HG02678 (cell line): Measurements from ENCODE around the gene STRAP.
A peak's percentile ranks its signal among the peaks of the same experiment; 100 is the strongest.
"Not testable (repeated sequence)": the region's sequence is repeated elsewhere in the genome, so short reads cannot be mapped to it uniquely, and the experiment has no call there.

Experiments used
- ATAC-seq: cut with Tn5 transposase; IDR thresholded peaks from one replicate; pipeline ENCODE4 v1.9.1; 2021; ENCODE audit warnings: mild to moderate bottlenecking, moderate library complexity; ENCODE audit not compliant: unreplicated experiment

Gene STRAP

DNA sequence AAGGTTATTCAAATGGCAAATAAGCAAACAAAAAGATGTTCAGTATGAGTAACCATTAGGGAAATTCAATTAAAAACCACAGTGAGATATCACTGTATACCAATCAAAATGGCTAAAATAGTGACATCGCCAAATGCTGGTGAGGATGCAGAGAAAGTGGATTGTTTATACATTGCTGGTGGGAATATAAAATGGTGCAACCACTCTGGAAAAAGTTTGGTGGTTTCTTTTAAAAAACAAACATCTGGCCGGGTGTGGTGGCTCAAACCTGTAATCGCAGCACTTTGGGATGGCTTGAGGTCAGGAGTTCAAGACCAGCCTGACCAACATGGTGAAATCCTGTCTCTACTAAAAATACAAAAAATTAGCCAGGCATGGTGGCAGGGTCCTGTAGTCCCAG, 14.0 kb upstream of the STRAP start:
- no peak for ATAC-seq

DNA sequence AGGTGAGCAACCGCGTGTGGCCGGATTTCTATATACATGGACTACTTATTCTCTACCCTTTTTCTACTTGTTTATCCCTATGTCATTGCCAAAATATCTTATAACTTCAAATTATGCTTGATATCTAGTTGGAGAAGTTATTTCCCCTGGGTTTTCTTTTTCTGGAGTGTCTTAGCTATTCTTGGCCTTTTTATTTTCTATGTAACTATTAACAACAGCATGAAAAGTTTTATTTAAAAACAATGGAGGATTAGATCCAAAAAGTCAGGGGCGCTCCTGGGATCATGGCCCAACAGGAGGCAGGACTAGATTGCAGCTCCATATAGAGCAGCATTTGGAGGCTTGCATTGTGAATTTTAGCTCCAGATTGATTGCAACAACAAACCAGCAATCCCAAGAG, 8.6 kb upstream of the STRAP start:
- no peak for ATAC-seq

DNA sequence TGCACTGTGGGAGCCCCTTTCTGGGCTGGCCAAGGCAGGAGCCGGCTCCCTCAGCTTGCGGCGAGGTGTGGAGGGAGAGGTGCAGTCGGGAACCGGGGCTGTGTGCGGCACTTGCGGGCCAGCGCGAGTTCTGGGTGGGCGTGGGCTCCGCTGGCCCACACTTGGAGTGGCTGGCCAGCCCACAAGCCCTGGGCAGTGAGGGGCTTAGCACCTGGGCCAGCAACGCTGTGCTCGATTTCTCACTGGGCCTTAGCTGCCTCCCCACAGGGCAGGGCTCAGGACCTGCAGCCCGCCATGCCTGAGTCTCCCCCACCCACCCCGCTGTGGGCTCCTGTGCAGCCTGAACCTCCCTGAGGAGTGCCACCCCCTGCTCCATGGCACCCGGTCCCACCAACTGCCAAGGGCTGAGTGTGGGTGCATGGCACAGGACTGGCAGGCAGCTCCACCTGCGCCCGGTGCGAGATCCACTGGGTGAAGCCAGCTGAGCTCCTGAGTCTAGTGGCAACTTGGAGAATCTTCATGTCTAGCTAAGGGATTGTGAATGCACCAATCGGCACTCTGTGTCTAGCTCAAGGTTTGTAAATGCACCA, 7.5 kb upstream of the STRAP start:
- ATAC-seq: not testable (repeated sequence)

DNA sequence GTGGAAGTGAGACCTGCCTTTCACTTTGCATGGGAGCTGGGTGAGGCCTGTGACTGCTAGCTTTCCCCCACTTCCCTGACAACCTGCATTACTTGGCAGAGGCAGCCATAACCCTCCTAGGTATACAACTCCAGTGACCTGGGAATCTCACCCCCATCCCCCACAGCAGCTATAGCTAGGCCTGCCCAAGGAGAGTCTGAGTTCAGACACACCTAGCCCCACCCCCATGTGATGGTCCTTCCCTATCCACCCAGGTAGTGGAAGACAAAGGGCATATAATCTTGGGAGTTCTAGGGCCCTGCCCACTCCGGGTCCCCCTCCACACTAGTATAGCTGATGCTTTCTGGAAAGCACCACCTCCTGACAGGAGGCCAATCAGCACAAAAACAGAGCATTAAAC, 6.3 kb upstream of the STRAP start:
- no peak for ATAC-seq

DNA sequence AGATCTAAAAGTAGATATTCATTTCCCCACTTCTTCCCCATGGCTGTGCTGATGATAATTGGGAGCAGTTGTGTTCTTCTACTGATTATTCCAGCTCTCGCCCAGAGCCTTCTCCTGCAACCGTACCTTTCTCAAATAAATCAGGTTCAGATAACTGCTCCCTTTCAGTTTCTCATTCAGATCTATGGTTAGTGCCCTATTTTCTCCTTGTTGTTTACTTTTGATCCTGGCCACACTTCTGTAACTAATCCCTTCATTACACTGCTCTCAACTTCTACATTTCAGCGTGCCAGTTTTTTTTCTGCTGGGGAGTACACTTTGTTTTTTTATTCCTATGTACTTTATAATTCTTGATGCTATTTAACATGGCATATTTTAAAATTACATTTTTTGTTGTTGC, 2.8 kb upstream of the STRAP start:
- no peak for ATAC-seq

DNA sequence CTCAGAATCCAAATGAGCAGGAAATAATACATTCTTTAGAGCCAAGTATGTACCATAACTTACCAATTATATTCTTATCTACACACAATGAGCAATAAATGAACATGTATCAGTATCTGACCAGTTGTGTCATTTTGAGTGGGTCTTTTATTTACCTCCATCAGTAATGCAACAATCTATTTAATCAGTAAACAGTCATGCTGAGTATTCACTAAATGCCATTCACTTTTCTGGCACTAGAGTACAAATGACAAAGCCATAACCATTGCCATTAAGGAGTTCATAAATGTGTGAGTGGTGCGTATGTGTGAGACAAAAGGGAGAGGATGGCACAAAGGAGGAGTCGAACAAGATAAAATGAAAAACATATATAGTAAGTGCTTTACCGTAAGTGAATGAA, 1.5 kb upstream of the STRAP start:
- no peak for ATAC-seq

DNA sequence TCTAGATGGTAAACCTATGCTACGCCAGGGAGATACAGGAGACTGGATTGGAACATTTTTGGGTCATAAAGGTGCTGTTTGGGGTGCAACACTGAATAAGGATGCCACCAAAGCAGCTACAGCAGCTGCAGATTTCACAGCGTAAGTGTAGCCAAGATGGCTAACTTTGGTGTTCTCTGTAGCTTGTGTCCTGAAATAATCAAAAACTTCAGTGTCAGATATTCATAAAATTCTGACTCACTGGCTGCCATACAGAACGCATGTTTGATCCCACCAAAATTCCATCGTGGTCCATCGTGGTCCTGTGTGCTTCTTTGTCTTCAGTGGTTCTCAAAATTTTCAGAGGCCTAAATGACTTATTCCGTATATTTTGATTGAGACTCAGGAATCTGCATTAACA, 1.3 kb downstream of the STRAP start:
- no peak for ATAC-seq

DNA sequence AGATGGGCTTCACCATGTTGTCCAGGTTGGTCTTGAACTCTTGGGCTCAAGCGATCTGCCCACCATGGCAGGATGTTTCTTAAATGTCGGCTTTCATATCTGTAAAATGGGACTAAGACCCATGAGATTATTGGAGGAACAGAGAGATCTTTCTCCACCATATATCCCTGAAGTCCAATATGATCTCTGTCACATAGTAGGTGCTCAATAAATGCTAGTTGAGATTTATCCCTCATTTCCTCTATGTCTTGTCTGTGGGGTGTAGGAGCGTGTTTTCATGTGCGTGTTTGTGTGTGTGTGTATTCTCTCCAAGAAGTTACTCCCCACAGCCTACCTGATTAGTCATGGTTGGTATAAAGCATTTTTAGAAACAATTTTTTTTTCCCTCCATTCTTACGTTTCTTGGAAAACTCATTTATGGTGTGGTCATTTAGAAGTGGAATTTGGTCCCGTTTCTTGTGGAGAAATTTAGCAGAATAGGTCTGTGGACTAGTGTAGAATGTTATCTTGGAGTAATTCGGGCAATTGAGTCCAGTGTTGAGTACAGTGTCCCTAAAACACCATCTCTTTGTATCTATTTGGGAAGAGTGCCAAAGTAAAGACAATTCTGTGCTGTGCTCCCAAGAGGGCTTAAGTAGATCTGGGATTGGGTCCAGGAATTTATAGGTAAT, 4.3 kb downstream of the STRAP start:
- no peak for ATAC-seq

DNA sequence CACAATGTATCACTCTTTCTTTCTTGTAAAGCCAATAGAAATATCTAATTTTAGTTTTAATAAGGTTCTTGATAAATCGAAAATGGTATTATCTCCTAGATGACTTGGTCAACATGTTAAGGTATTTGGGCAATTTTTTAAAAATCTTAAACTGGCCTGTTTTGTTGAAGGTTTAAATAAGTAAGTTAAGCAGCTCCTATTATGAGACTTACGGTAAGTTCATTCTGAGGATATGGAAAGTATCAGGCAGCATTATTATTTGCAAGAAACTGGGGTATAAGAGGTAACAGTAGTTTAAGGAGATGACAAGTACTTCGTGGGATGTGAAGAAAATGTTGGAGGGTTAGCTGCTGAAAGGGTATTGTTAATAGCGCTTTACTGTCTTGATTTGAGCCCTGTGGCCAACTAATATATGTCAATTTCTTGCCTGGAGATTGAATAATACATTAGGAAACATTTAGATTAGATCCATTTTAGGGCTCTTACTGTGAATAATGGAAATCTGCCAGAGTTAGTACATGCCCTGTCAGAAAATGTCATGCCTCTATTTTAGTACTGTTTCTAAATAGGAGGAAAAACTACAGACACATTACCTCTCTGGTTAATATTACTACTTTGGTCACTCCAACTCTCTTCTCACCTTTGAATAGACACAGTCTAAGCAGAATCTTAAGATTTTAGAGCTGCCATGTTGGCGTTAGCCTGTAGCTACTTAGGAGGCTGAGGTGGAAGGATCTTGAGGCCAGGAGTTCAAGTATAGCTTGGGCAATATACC, 5.0 kb downstream of the STRAP start:
- no peak for ATAC-seq

DNA sequence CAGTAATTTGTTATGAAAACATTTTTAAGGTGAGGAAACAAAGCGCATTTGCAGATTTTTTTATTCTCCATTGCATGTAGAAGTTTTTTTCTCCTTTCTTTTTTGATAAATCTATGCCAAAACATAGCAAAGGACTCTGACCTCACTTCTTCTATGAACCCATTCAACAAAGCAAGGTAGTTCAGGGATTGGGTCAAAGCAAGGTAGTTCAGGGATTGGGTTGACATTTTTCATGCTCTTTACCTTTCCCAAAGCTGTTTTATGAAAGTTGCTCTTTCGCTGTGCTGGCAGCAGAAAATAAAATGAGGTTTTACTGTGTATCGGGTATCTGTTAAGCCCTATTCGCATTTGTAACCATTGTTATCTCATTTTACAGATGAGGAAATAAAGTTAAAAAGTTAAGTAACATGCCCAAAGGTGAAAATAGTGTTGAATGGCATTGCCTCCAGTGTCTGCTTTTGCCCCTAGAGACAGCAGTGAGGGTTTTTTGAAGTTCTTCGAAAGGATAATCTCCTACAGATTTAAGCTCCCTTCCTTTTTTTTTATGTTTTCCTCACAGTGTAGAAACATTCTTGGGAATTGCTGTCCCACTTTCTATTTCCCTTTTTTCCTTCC, 10.6 kb downstream of the STRAP start:
- ATAC-seq: no peak

DNA sequence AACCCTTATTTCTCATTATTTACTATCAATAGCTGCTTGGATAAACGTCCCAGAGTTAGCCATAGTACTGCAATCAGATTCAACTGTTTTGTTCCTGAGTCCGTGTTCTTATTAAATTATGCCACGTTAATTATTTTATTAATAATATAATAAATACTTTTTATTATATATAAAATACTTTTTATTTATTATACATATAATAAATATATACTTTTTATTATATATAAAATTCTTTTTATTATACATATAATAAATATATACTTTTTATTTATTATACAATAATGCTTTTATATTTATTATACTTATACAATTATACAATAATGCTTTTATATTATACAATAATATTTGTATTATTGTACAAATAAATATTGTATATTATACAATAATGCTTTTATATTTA, 11.1 kb downstream of the STRAP start:
- no peak for ATAC-seq

DNA sequence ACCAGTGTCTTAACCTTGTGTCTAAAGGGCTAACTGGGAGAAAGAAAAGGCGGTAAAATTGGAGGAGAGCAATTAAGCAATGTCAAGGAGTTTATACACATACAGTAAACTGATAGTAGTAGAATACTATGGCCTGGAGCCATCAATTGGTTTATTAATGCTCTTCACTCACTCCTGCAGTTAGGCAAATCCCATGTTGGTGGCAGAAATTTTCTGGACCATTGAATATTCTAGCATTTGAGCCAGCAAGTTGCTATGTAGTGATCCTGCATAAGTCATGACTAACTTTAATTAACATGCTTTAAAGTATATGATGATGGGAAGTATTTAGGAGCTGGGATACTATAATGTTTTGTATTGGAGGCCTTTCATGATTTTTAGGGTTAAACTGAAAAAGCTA, 14.7 kb downstream of the STRAP start:
- no peak for ATAC-seq

DNA sequence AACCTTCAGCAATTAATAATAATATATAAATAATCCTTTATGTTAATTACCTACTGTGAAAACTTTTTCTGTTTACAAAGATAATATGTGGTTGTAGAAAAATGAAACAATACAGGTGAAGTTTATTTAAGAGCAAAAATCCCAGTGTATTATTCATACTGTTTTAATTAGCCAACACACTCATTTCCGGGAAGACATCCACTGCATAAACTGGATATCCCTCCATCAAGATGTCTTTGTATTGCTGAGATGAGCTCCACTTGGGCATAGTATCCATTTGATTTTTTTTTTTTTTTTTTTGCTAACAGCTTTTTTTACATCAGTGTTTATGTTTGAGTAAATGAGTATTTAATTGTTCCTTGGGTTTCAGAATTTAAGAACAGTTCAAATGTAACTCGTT, 15.2 kb downstream of the STRAP start:
- no peak for ATAC-seq

DNA sequence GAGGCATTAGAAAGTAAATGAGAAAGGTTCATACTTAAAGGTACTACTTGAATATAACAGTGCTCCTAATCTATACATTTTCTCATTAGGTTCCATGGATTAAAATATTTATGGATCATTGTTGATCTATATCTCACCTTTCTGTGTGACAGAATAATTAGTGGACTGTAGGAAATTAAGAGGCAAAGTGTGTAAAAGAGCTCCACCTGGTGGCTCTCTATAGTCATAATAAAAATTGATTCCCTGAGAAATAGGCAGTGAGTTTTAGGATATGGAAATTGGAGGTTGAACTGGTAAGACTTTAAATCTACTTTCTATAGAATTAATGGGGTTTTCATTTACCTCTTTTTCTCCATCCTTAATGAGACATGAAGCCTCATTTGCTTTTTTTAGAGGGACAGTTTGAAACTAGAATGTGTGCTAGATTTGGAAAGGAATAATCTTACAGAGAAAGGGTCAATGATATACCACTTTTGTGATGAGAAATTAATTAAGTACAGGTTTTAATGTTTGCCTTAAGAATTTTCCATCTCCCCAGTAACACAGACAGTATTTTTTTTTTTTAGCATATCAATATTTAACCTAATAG, 17.2 kb downstream of the STRAP start:
- peak; percentile 76 for ATAC-seq

DNA sequence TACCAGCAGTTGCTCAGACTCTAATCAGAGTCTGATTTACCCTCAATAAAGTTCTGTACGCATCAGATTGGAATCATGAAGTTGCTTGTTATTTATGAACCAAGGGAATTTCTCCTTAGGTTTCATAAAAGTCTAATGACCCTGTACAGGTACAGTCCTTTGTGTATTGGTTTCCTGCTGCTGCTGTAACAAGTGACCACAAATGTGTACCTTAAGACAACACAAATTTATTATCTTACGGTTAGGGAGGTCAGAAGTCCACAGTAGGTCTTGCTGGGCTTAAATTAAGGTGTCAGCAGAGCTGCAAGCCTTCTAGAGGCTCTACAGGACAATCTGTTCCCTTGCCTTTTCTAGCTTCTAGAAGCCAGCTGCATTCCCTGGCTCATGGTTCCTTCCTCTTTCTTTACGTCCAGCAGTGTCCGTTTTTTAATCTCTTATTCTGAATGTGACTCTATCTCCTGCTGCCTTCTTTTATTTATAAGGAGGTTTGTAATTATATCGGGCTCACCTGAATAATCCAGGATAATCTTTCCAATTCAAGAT, 22.3 kb downstream of the STRAP start:
- no peak for ATAC-seq

DNA sequence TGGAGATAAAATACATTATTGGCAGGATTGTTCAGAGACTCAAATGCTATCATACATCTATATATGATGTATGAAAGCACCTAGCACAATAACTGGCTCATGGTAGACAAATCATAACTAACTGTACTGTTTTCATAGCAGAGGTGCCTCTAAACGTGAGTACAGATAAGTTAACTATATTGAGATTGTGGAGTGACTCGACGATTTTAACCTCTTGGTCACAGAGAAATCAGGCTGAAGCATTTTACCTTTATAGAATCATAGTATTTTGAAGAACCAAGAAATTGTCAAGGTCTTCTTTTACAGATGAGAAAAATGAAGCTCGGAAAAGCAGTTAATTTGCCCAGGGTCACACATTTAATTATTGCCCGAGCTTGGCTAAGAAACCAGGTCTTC, 28.3 kb downstream of the STRAP start:
- ATAC-seq: no peak

DNA sequence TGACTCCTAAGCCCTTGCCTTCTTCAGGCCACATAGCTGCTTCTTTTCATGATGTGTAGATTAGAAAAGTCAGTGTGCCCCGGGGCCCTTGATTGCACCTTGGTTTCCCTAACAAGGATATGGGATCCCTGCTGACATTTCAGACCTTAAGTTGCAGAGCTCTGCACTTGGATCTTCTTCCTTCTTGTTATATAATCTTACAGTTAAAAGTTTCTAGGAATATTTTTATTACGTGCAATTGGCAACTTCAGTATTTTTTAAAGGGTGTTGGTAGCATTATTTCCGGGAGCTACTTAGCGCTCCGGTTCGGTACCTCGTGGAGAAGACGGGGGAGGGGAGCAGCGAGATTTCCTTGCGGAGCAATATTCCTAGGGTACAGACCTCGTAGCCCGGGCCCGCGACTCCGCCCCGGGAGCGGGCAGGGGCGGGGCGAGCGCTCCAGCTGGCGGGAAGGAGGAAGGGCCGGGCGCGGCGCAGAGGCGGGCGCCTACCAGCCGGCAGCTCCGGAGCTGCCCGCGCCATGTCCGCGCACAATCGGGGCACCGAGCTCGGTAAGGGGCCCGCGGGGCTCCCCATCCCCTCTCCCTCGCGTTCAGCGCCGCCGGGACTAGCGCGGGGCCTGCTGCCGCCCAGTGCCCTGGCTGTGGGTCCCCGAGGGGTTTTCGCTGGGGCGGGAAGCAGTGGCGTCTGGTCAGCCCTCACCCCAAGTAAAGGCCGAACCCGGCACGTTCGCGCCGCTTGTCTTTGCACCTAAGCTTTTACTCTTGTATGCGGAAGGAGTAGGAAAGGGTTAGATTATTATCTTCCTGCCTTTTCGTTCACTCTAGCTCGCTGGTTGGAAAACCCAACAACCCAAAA, 28.9 kb downstream of the STRAP start, which contains the start of gene DERA:
DERA (plus strand) TSS at position 469 of the 858 bp plus-strand sequence; CDS start at position 521, 52 bp downstream.
- peak; percentile 92 for ATAC-seq

DNA sequence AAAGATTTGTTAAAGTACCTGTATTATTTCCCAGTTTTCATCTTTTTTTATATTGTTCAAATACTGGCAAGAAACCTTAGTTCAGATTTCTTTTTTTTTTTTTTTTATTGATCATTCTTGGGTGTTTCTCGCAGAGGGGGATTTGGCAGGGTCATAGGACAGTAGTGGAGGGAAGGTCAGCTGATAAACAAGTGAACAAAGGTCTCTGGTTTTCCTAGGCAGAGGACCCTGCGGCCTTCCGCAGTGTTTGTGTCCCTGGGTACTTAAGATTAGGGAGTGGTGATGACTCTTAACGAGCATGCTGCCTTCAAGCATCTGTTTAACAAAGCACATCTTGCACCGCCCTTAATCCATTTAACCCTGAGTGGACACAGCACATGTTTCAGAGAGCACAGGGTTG, 29.7 kb downstream of the STRAP start:
- ATAC-seq: not testable (repeated sequence)

DNA sequence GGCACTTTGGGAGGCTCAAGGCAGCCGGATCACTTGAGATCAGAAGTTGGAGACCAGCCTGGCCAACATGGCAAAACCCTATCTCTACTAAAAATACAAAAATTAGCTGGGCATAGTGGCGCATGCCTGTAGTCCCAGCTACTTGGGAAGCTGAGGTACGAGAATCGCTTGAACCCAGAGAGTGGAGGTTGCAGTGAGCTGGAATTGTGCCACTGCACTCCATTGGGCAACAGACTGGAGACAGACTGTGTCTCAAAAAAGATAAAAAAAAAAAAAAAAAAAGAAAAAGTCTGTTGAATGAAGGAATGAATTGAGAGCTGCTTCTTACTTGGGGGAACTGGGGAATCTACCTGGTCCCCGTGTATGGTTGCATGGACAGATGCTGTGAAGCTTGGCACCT, 31.9 kb downstream of the STRAP start:
- not testable (repeated sequence) for ATAC-seq

DNA sequence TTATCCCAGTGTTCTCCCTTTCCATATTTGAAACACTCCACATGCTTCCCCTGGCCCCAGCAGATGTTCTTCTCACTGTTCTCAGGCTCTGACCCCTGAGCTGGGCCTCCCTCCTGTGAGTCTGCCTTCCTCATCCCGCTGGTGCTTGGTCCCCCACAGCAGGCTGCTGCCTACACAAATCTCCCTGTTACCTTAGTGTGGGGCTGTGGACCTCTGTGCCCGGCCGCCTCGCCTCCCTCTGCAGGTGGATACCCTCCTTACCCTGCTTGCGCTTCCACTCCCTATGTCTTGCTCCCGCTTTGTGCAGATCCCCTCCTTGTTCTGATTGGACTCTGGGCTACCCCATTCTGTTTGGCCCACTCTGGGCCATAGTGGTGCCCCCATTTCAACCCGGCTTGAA, 35.9 kb downstream of the STRAP start:
- no peak for ATAC-seq
